WTC11 (cell line): ENCODE measurements around the gene PNMA8A. TPM values are rescaled to one million over a fixed set of nuclear protein-coding genes. Genes with fewer than 3 reads are reported as not detected.

Source experiments
- ATAC-seq: fragments of 200-7000 bp; cut with Tn5 transposase; 2 replicates; pipeline ENCODE4 v1.10.0; 2021; ENCODE audit warnings: mild to moderate bottlenecking, moderate library complexity
- CTCF ChIA-PET: fragments of 300-600 bp; sonication (Branson Sonifier 250); formaldehyde crosslinking; loops from one replicate; lab custom pipeline; 2021; ENCODE audit warnings: antibody characterized with exemption; lab: Charles Lee
- POLR2A ChIA-PET: fragments of 350-600 bp; sonication (Branson Sonifier 250); formaldehyde crosslinking; loops from one replicate; lab custom pipeline; 2021; ENCODE audit warnings: antibody characterized with exemption; lab: Charles Lee
- DNase-seq: peaks from one replicate; pipeline ENCODE4 v3.0.0; 2021; ENCODE audit warnings: low spot score
- H3K27ac Mint-ChIP-seq: 2 replicates; pipeline ENCODE4 v1.8.0; 2021; ENCODE audit warnings: mixed read lengths
- H3K27me3 Mint-ChIP-seq: 2 replicates; pipeline ENCODE4 v1.8.0; 2021; ENCODE audit warnings: low read depth, mild to moderate bottlenecking, moderate library complexity, mixed read lengths
- H3K36me3 Mint-ChIP-seq: 2 replicates; pipeline ENCODE4 v1.8.0; 2021; ENCODE audit warnings: mixed read lengths
- H3K4me1 Mint-ChIP-seq: 2 replicates; pipeline ENCODE4 v1.8.0; 2022; ENCODE audit warnings: mixed read lengths
- H3K4me3 Mint-ChIP-seq: 2 replicates; pipeline ENCODE4 v1.8.0; 2021; ENCODE audit warnings: mild to moderate bottlenecking, moderate library complexity, mixed read lengths
- H3K9me3 Mint-ChIP-seq: 2 replicates; pipeline ENCODE4 v1.8.0; 2021; ENCODE audit warnings: mixed read lengths
- ATF1 ChIP-seq: sonication (generic); formaldehyde crosslinking; IDR thresholded peaks from 2 replicates; pipeline ENCODE4 v1.8.1; 2023; ENCODE audit warnings: mild to moderate bottlenecking, moderate library complexity, missing genetic modification reagents
- CREB1 ChIP-seq: sonication (generic); formaldehyde crosslinking; IDR thresholded peaks from 2 replicates; pipeline ENCODE4 v1.8.0; 2023; ENCODE audit warnings: mild to moderate bottlenecking, missing genetic modification reagents
- ESRRA ChIP-seq: sonication (generic); formaldehyde crosslinking; IDR thresholded peaks from 2 replicates; pipeline ENCODE4 v1.8.1; 2022; ENCODE audit warnings: mild to moderate bottlenecking, missing genetic modification reagents, borderline replicate concordance
- MYBL2 ChIP-seq: sonication (generic); formaldehyde crosslinking; IDR thresholded peaks from 2 replicates; pipeline ENCODE4 v1.8.1; 2023; ENCODE audit warnings: mild to moderate bottlenecking, moderate library complexity, missing genetic modification reagents
- OVOL2 ChIP-seq: fragments of 250-450 bp; sonication (Bioruptor Pico); IDR thresholded peaks from 2 replicates; pipeline ENCODE4 v1.9.0; 2021; ENCODE audit warnings: mild to moderate bottlenecking, borderline replicate concordance
- PRDM15 ChIP-seq: sonication (generic); formaldehyde crosslinking; IDR thresholded peaks from 2 replicates; pipeline ENCODE4 v1.8.0; 2022; ENCODE audit warnings: missing genetic modification reagents
- STAT6 ChIP-seq: sonication (generic); formaldehyde crosslinking; conservative IDR thresholded peaks from 2 replicates; pipeline ENCODE4 v1.8.1; 2023; ENCODE audit warnings: mild to moderate bottlenecking, low read depth, missing genetic modification reagents, moderate library complexity
- ZNF138 ChIP-seq: sonication (generic); formaldehyde crosslinking; conservative IDR thresholded peaks from 2 replicates; pipeline ENCODE4 v1.8.1; 2022; ENCODE audit warnings: mild to moderate bottlenecking, moderate library complexity, missing genetic modification reagents
- ZNF263 ChIP-seq: sonication (generic); formaldehyde crosslinking; IDR thresholded peaks from 2 replicates; pipeline ENCODE4 v1.8.1; 2022; ENCODE audit warnings: low read depth, mild to moderate bottlenecking, moderate library complexity, missing genetic modification reagents
- ZNF396 ChIP-seq: fragments of 250-450 bp; sonication (Bioruptor Pico); IDR thresholded peaks from 2 replicates; pipeline ENCODE4 v1.8.0; 2021; ENCODE audit warnings: mild to moderate bottlenecking, moderate library complexity, borderline replicate concordance
- total RNA-seq: library from RNA; stranded (reverse); gene quantifications from 3 replicates; pipeline ENCODE4 v1.2.3, GENCODE V29; 2021
- TF ChIP-seq, protein P1 (sequence below): sonication (generic); formaldehyde crosslinking; IDR thresholded peaks from 2 replicates; pipeline ENCODE4 v1.8.1; 2023; ENCODE audit warnings: mild to moderate bottlenecking, missing genetic modification reagents

Gene PNMA8A
- total RNA-seq, 1 experiment from 2014 or later, result 25.4 TPM

DNA sequence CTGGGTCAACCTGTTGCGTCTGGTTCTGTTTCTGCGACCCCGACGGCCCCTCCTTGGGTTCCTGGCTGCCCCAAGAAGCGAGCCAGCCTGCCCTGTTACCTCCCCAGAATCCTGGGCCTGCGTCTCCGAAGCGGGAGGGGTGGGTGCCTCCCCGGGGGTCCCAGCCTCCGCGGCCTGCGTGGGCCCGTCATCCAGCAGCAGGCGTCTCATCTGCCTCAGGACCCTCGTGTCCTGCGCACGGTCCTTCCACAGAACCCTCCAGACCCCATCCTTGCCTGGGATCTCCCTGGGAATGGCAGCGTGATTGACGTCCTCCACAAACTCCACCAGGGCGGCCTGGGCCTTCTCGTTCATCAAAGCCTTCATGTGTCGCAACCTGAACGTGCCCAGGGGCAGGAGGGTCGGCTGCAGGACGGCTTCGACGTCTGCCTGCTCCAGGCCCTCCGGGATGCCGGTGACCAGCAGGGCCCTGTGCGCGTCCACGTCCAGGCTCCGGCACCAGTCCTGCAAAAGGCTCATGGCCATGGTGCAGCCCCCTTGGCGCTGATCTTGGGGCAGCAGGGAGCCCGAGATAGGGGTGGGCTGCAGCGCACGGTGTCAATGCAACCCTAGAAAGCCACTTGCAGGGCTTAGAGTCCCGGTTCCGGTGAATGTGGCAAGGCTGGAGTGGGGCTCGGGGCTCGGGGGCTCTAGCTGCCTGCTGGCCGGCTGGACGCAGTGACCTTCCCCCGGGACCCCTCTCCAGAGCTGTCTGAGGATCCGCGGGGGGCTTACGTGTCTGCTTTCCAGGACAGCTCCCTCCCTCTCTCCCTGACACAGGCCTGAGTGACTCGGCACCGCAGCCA lies 23.8 kb upstream of the PNMA8A start (continued):
- TF ChIP-seq STAT6 (CRISPR knock-in tag) (0 out of 2 replicates have a peak, but pooled peaks have one; percentile 35), ATF1 (CRISPR knock-in tag) (0 out of 2 replicates have a peak, but pooled peaks have one; percentile 24), ZNF396 (no peak), ESRRA (CRISPR knock-in tag) (0 out of 2 replicates have a peak, but pooled peaks have one; percentile 37)
- TF ChIP-seq, protein P1, sequence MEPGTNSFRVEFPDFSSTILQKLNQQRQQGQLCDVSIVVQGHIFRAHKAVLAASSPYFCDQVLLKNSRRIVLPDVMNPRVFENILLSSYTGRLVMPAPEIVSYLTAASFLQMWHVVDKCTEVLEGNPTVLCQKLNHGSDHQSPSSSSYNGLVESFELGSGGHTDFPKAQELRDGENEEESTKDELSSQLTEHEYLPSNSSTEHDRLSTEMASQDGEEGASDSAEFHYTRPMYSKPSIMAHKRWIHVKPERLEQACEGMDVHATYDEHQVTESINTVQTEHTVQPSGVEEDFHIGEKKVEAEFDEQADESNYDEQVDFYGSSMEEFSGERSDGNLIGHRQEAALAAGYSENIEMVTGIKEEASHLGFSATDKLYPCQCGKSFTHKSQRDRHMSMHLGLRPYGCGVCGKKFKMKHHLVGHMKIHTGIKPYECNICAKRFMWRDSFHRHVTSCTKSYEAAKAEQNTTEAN (CRISPR knock-in tag), result no peak

GRCh38 chr19:46494146-46494940 lies 23.0 kb upstream of the PNMA8A start:
- CTCF ChIA-PET, result interaction anchor here (0.5 kb wide), 1 partner anchor 214 kb away, joined by 3 read pairs; no protein-coding TSS in a partner anchor
- Mint-ChIP-seq H3K27ac (no peak overlapping the region), H3K27me3 (peaks cover 63% of the 10 kb centered on the region)

DNA sequence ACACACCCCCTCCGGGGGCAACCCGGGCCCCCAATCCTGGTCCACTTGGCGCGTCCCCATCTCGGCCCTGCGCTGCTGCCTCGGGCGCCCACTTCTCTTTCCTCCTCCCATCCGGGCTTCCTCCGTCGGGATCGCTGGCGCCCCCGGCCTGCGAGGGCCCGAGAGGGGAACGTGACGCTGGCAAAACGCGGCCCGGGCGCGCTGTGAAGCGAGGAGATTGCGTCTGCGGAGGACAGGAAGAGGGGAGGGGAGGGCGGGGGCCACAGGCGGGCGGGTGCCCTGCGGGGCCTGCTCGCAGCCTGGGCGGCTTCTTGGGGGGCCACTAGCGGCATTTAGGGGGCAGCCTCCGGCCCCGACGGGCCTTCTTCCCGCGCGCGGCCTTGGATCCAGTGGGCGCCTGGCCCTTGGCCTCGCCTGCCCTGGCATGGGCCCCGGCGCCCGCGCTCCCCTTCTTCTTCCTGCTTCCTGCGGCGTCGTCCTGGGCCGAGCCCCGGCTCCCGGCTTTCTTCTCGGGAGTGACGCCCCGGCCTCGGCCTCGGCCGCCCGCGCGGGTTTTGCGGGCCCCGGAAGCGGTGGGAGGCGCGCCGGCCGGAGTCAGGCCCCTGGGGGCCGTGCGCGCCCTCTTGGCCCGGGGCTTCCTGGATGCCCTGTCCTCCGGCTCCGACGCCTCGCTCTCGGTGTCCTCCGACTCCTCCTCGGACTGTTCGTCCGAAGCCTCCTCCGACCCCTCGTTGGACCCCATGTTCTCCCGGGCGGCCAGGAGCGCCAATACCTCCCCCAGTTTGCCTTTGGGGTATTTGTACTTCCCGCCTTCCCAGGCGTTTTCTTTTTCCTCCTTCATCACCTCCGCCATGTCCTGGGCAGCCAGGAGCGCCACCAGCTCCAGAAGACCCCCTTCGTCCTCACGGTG lies 22.1 kb upstream of the PNMA8A start:
- DNase-seq (peak; percentile 64), ATAC-seq (peak; percentile 7)
- Mint-ChIP-seq H3K27ac (no peak overlapping the region), H3K27me3 (peaks cover 71% of the 10 kb centered on the region), H3K9me3 (no peaks in the 10 kb centered on the region), H3K4me3 (peak overlapping the region; percentile 72), H3K36me3 (0 out of 2 replicates have a peak, but pooled peaks cover 2% of the 10 kb centered on the region), H3K4me1 (peaks cover 40% of the 10 kb centered on the region)
- CTCF ChIA-PET, result interaction anchor here (0.5 to 1.4 kb wide), 5 partner anchors 20 to 213 kb away, joined by 3 to 6 read pairs (median 4); no protein-coding TSS in a partner anchor
- POLR2A ChIA-PET, result no interaction called here
- TF ChIP-seq PRDM15 (CRISPR knock-in tag), result peak; percentile 37; the same call in 1 of the 2 replicates
- no peak for TF ChIP-seq CREB1 (CRISPR knock-in tag)
- TF ChIP-seq MYBL2 (CRISPR knock-in tag), result peak; percentile 26; the same call in 1 of the 2 replicates
- peak; percentile 54; the same call in 1 of the 2 replicates for TF ChIP-seq ZNF263
- TF ChIP-seq OVOL2 (CRISPR knock-in tag), result no peak
- TF ChIP-seq, all 79 proteins: peak for 3

More at GRCh38 chr19:46494146-46494940, 23.0 kb upstream of the PNMA8A start:
- Mint-ChIP-seq H3K9me3 (no peaks in the 10 kb centered on the region), H3K36me3 (0 out of 2 replicates have a peak, but pooled peaks cover 2% of the 10 kb centered on the region), H3K4me1 (peaks cover 32% of the 10 kb centered on the region), H3K4me3 (peak overlapping the region; percentile 72)
- ATAC-seq (no peak), DNase-seq (no peak)
- no peak for TF ChIP-seq ZNF138 (CRISPR knock-in tag)
- peak; percentile 10; the same call in 1 of the 2 replicates for TF ChIP-seq ZNF263
- POLR2A ChIA-PET, result no interaction called here
